NCI-H1436 (cell line): ENCODE results near the gene ZNF316.

ENCODE experiments used
- DNase-seq: peaks from one replicate; lab custom pipeline; 2025; lab: John Stamatoyannopoulos, UW

The ZNF316 gene

DNA sequence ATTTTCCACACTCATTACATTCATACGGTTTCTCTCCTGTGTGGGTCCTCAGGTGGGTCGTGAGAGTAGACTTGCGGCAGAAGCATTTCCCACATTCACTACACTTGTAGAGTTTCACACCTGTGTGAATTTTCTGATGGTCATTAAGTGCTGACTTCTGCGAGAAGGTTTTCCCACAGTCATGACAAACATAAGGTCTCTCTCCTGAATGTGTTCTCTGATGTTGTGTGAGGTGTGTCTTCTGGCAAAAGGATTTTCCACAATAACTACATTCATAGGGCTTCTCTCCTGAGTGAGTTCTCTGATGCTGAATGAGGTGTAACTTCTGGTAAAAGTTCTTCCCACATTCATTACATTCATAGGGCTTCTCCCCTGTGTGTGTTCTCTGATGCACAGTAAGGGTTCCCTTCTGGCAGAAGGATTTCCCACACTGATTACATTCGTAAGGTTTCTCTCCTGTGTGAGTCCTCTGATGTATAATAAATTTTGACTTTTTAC lies 54.5 kb downstream of the ZNF316 start:
- no peak for DNase-seq

DNA sequence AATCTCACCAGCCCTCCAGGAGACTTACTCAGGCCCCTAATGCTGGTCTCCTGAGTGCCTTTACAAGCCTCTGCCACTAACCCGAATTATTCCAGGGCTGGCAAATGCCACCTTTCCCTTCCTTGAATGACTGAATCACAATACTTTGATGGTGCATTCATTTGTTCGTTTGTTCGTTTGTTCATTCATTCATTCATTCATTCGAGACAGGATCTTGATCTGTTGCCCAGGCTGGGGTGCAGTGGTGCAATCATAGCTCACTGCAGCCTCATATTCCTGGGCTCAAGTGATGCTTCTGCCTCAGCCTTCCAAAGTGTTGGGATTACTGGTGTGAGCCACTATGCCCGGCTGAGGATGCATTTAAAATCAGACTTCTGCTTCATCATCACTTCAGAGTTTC lies 63.7 kb downstream of the ZNF316 start:
- DNase-seq: no peak

DNA sequence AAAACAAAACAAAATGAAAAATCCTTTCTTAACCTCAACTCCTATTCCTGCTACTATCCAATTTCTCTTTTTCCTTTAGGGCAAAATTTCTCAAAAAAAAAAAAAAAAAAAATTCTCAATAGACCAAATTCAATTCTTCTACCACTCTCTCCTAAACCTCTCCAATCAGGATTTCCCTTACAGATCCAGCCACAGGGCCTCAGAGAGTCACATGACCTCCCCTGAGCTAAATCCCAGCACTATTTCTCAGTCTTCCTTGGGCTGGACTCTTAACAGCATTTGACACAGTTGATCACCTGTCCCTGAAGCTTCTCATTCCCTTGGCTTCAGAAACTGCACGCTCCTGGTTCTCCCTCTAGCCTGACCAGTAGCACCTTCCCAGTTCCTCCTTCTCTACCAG lies 64.7 kb downstream of the ZNF316 start:
- DNase-seq: no peak
